Measurements from ENCODE around the gene CD69.

- no peak for TF ChIP-seq CTCF (IDR thresholded peaks at IDR 0.05; ENCODE audit: low read depth, low read length)
- no peak for TF ChIP-seq EZH2phosphoT487 (IDR thresholded peaks at IDR 0.05; ENCODE audit: low read depth)
Observed at GRCh38 chr12:9792961-9793617, 32.4 kb upstream of the CD69 start.

All from OCI-LY3 (cell line).